Measurements from ENCODE around the gene PLK4.
"Not testable (repeated sequence)": the region's sequence is repeated elsewhere in the genome, so short reads cannot be mapped to it uniquely, and the experiment has no call there.

Gene PLK4

GRCh38 chr4:127905029-127905428, 24.3 kb downstream of the PLK4 start:
- DNase-seq (ENCODE audit: extremely low read depth, low read depth): no peak
- no peak for TF ChIP-seq CTCF (IDR thresholded peaks at IDR 0.05; ENCODE audit: low read depth, low read length)

GRCh38 chr4:127916512-127916911, 35.8 kb downstream of the PLK4 start:
- TF ChIP-seq CTCF (IDR thresholded peaks at IDR 0.05; ENCODE audit: low read depth, low read length): no peak
- no peak for DNase-seq (ENCODE audit: extremely low read depth, low read depth)

GRCh38 chr4:127917151-127917550, 36.5 kb downstream of the PLK4 start:
- no peak for TF ChIP-seq CTCF (IDR thresholded peaks at IDR 0.05; ENCODE audit: low read depth, low read length)
- no peak for DNase-seq (ENCODE audit: extremely low read depth, low read depth)

- TF ChIP-seq CTCF (IDR thresholded peaks at IDR 0.05; ENCODE audit: low read depth, low read length): no peak
- no peak for DNase-seq (ENCODE audit: extremely low read depth, low read depth)
Measured at GRCh38 chr4:127920521-127920920, 39.8 kb downstream of the PLK4 start.

GRCh38 chr4:127922226-127922625, 41.5 kb downstream of the PLK4 start:
- no peak for DNase-seq (ENCODE audit: extremely low read depth, low read depth)
- TF ChIP-seq CTCF (IDR thresholded peaks at IDR 0.05; ENCODE audit: low read depth, low read length): no peak

- DNase-seq (ENCODE audit: extremely low read depth, low read depth): not testable (repeated sequence)
Measured at GRCh38 chr4:127925720-127926119, 45.0 kb downstream of the PLK4 start.

- DNase-seq (ENCODE audit: extremely low read depth, low read depth): no peak
- no peak for TF ChIP-seq CTCF (IDR thresholded peaks at IDR 0.05; ENCODE audit: low read depth, low read length)
Measured at GRCh38 chr4:127930175-127930574, 49.5 kb downstream of the PLK4 start.

GRCh38 chr4:127931836-127932235, 51.1 kb downstream of the PLK4 start:
- not testable (repeated sequence) for DNase-seq (ENCODE audit: extremely low read depth, low read depth)

GRCh38 chr4:127936974-127937373, 56.3 kb downstream of the PLK4 start:
- no peak for TF ChIP-seq CTCF (IDR thresholded peaks at IDR 0.05; ENCODE audit: low read depth, low read length)
- no peak for DNase-seq (ENCODE audit: extremely low read depth, low read depth)
